SKM-1 (cell line): ENCODE data around the gene BEND3.
"Not testable (repeated sequence)": the region's sequence is repeated elsewhere in the genome, so short reads cannot be mapped to it uniquely, and the experiment has no call there.

Experiments
- DNase-seq: peaks from one replicate; lab custom pipeline; 2025; ENCODE audit not compliant: unreplicated experiment; lab: John Stamatoyannopoulos, UW

Gene BEND3

GRCh38 chr6:107121964-107122495, 6.7 kb upstream of the BEND3 start:
- DNase-seq, result no peak

- no peak for DNase-seq
Observed at GRCh38 chr6:107121266-107121665, 6.0 kb upstream of the BEND3 start.

- DNase-seq, result no peak
Observed at GRCh38 chr6:107120404-107120803, 5.1 kb upstream of the BEND3 start.

- no peak for DNase-seq
Observed at GRCh38 chr6:107118976-107119375, 3.7 kb upstream of the BEND3 start.

- not testable (repeated sequence) for DNase-seq
Observed at GRCh38 chr6:107118540-107118939, 3.2 kb upstream of the BEND3 start.

- no peak for DNase-seq
Observed at GRCh38 chr6:107116931-107117330, 1.6 kb upstream of the BEND3 start.

- no peak for DNase-seq
Observed at GRCh38 chr6:107116328-107116892, 1.1 kb upstream of the BEND3 start.

- DNase-seq, result no peak
Observed at GRCh38 chr6:107115695-107116327, 496 bp upstream of the BEND3 start.

GRCh38 chr6:107114213-107114925, 946 bp downstream of the BEND3 start:
- DNase-seq, result peak; percentile 67

- DNase-seq, result peak; percentile 89
Observed at GRCh38 chr6:107110200-107110599, 5.1 kb downstream of the BEND3 start.

- DNase-seq, result no peak
Observed at GRCh38 chr6:107108201-107108890, 7.0 kb downstream of the BEND3 start.

GRCh38 chr6:107107791-107108190, 7.5 kb downstream of the BEND3 start:
- no peak for DNase-seq

GRCh38 chr6:107106165-107106564, 9.2 kb downstream of the BEND3 start:
- DNase-seq, result no peak

- no peak for DNase-seq
Observed at GRCh38 chr6:107105511-107106116, 9.7 kb downstream of the BEND3 start.

- no peak for DNase-seq
Observed at GRCh38 chr6:107103082-107103481, 12.2 kb downstream of the BEND3 start.

- DNase-seq, result no peak
Observed at GRCh38 chr6:107102414-107102805, 12.9 kb downstream of the BEND3 start.

- no peak for DNase-seq
Observed at GRCh38 chr6:107101686-107102413, 13.5 kb downstream of the BEND3 start.

- DNase-seq, result no peak
Observed at GRCh38 chr6:107101211-107101610, 14.1 kb downstream of the BEND3 start.

- DNase-seq, result no peak
Observed at GRCh38 chr6:107098436-107099307, 16.6 kb downstream of the BEND3 start.

GRCh38 chr6:107084459-107084858, 30.9 kb downstream of the BEND3 start:
- DNase-seq, result not testable (repeated sequence)
